ENCODE results near the gene ALAD.
A peak's percentile ranks its signal among the peaks of the same experiment; 100 is the strongest.
"Not testable (repeated sequence)": the region's sequence is repeated elsewhere in the genome, so short reads cannot be mapped to it uniquely, and the experiment has no call there.

The ALAD gene

GRCh38 chr9:113399646-113400200 is 1.4 kb downstream of the ALAD start:
- FAIRE-seq (no peak), DNase-seq (ENCODE audit: extremely low spot score, insufficient read length, low read depth) (no peak)

GRCh38 chr9:113398796-113399195 is 2.3 kb downstream of the ALAD start:
- FAIRE-seq, result no peak
- DNase-seq (ENCODE audit: extremely low spot score, insufficient read length, low read depth), result no peak

GRCh38 chr9:113397203-113397631 is 3.9 kb downstream of the ALAD start:
- FAIRE-seq, result no peak

GRCh38 chr9:113395000-113395861 is 5.9 kb downstream of the ALAD start:
- DNase-seq (ENCODE audit: extremely low spot score, insufficient read length, low read depth) (no peak), FAIRE-seq (no peak)

More at GRCh38 chr9:113397203-113397631, 3.9 kb downstream of the ALAD start:
- no peak for DNase-seq (ENCODE audit: extremely low spot score, insufficient read length, low read depth)

GRCh38 chr9:113393281-113393680 is 7.8 kb downstream of the ALAD start:
- FAIRE-seq (no peak), DNase-seq (ENCODE audit: extremely low spot score, insufficient read length, low read depth) (no peak)

GRCh38 chr9:113391917-113392316 is 9.2 kb downstream of the ALAD start:
- DNase-seq (ENCODE audit: extremely low spot score, insufficient read length, low read depth) (no peak), FAIRE-seq (no peak)

- DNase-seq (ENCODE audit: extremely low spot score, insufficient read length, low read depth) (no peak), FAIRE-seq (no peak)
Measured at GRCh38 chr9:113390192-113390960, 10.7 kb downstream of the ALAD start.

GRCh38 chr9:113389451-113389850 is 11.6 kb downstream of the ALAD start:
- DNase-seq (ENCODE audit: extremely low spot score, insufficient read length, low read depth) (no peak), FAIRE-seq (no peak)

GRCh38 chr9:113388833-113389232 is 12.3 kb downstream of the ALAD start:
- DNase-seq (ENCODE audit: extremely low spot score, insufficient read length, low read depth) (no peak), FAIRE-seq (no peak)

- DNase-seq (ENCODE audit: extremely low spot score, insufficient read length, low read depth), result no peak
- FAIRE-seq, result no peak
Measured at GRCh38 chr9:113387560-113388230, 13.4 kb downstream of the ALAD start.

- no peak for FAIRE-seq
- DNase-seq (ENCODE audit: extremely low spot score, insufficient read length, low read depth), result no peak
Measured at GRCh38 chr9:113386571-113387393, 14.3 kb downstream of the ALAD start.

- no peak for FAIRE-seq
- DNase-seq (ENCODE audit: extremely low spot score, insufficient read length, low read depth), result no peak
Measured at GRCh38 chr9:113381909-113382411, 19.1 kb downstream of the ALAD start.

- not testable (repeated sequence) for FAIRE-seq; DNase-seq (ENCODE audit: extremely low spot score, insufficient read length, low read depth)
Measured at GRCh38 chr9:113381441-113381840, 19.6 kb downstream of the ALAD start.

GRCh38 chr9:113380869-113381378 is 20.2 kb downstream of the ALAD start:
- FAIRE-seq (peak; percentile 84), DNase-seq (ENCODE audit: extremely low spot score, insufficient read length, low read depth) (peak; percentile 52)

- FAIRE-seq, result not testable (repeated sequence)
Measured at GRCh38 chr9:113379829-113380210, 21.3 kb downstream of the ALAD start.

GRCh38 chr9:113379094-113379828 is 21.8 kb downstream of the ALAD start:
- not testable (repeated sequence) for DNase-seq (ENCODE audit: extremely low spot score, insufficient read length, low read depth); FAIRE-seq

More at GRCh38 chr9:113379829-113380210, 21.3 kb downstream of the ALAD start:
- not testable (repeated sequence) for DNase-seq (ENCODE audit: extremely low spot score, insufficient read length, low read depth)

GRCh38 chr9:113376634-113377567 is 24.2 kb downstream of the ALAD start, which contains the start of gene HDHD3:
Gene HDHD3 (minus strand): TSS chr9:113376986. CDS start chr9:113374354, 2,632 bp downstream.
- FAIRE-seq (peak; percentile 39), DNase-seq (ENCODE audit: extremely low spot score, insufficient read length, low read depth) (peak; percentile 90)
